GM23248 (cell line): ENCODE data around the gene HOXB4.

ENCODE experiments used
- EZH2 ChIP-seq: fragments of 200-600 bp; sonication (generic); IDR thresholded peaks from 2 replicates; pipeline ENCODE4 v1.6.1; 2018; ENCODE audit warnings: antibody characterized with exemption, mild to moderate bottlenecking; ENCODE audit not compliant: insufficient read depth, poor library complexity, severe bottlenecking
- EZH2phosphoT487 ChIP-seq: fragments of 200-600 bp; sonication (generic); IDR thresholded peaks from 2 replicates; pipeline ENCODE4 v1.6.1; 2018; ENCODE audit warnings: antibody characterized with exemption, moderate library complexity, mild to moderate bottlenecking, low read depth; ENCODE audit not compliant: insufficient read depth

DNA sequence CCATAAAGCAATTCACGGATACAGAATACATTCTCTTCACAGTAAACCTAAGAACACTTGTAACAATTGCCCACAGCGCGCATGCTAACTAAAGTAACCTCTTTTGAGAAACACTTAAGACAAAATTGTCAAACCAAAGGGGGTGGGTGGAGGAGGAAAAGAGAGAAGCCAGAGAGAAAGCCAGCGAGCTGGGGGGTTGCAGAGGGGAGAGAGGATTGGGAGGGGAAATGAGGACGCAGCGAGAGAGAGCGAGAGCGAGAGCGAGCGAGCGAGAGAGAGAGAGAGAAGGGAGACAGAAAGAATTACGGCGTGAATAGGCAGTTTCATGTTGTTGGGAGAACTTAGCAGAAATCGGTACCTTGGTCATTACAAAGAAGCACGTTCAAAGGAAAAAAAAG is 34.3 kb upstream of the HOXB4 start:
- TF ChIP-seq EZH2phosphoT487 (0 out of 2 replicates have a peak, but pooled peaks have one; percentile 21), EZH2 (no peak)
